ENCODE measurements around the gene GDAP2. TPM values are rescaled to one million over a fixed set of nuclear protein-coding genes. Genes with fewer than 3 reads are reported as not detected.

The GDAP2 gene
- total and polyA plus RNA-seq, 10 donors = 3.0 to 44.6 (median 33.3) TPM

- TF ChIP-seq, protein P1, sequence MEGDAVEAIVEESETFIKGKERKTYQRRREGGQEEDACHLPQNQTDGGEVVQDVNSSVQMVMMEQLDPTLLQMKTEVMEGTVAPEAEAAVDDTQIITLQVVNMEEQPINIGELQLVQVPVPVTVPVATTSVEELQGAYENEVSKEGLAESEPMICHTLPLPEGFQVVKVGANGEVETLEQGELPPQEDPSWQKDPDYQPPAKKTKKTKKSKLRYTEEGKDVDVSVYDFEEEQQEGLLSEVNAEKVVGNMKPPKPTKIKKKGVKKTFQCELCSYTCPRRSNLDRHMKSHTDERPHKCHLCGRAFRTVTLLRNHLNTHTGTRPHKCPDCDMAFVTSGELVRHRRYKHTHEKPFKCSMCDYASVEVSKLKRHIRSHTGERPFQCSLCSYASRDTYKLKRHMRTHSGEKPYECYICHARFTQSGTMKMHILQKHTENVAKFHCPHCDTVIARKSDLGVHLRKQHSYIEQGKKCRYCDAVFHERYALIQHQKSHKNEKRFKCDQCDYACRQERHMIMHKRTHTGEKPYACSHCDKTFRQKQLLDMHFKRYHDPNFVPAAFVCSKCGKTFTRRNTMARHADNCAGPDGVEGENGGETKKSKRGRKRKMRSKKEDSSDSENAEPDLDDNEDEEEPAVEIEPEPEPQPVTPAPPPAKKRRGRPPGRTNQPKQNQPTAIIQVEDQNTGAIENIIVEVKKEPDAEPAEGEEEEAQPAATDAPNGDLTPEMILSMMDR (IDR thresholded peaks at IDR 0.05 in 8 of 11, conservative IDR thresholded peaks at IDR 0.05 in 3 of 11) = no peak
- TF ChIP-seq POLR2AphosphoS5 (IDR thresholded peaks at IDR 0.05) (no peak), POLR2A (IDR thresholded peaks at IDR 0.05) (no peak)
- Histone ChIP-seq H3K4me1 (no peaks in the 10 kb centered on the region), H3K9me3 (peaks cover 0 to 27% (median 11%) of the 10 kb centered on the region in 8 donors), H3K27ac (no peak overlapping the region), H3K27me3 (replicated peaks in 1 of 7) (no peaks in the 10 kb centered on the region), H3K4me3 (no peak overlapping the region), H3K36me3 (no peaks in the 10 kb centered on the region)
- no peak for DNase-seq
- 19 to 71% (median 50%) methylated on average over 2 of the region's 2 CpGs for WGBS, 5 donors
- intact Hi-C loops (cut with DNase I; ENCODE audit: low total_unique reads) = no loop called here
These were observed 103.3 kb downstream of the GDAP2 start for GRCh38 chr1:117826119-117826518.

GRCh38 chr1:117825414-117825813 lies 104.0 kb downstream of the GDAP2 start:
- no peaks in the 10 kb centered on the region for H3K36me3 ChIP-seq
- WGBS, 5 donors = 60 to 78% (median 73%) methylated on average over 2 of the region's 2 CpGs
- no peaks in the 10 kb centered on the region for H3K4me1 ChIP-seq
- intact Hi-C loops (cut with DNase I; ENCODE audit: low total_unique reads) = no loop called here
- DNase-seq = no peak
- H3K4me3 ChIP-seq = no peak overlapping the region
- TF ChIP-seq POLR2A (IDR thresholded peaks at IDR 0.05) = no peak
- TF ChIP-seq, protein P1 (IDR thresholded peaks at IDR 0.05 in 8 of 11, conservative IDR thresholded peaks at IDR 0.05 in 3 of 11) = no peak
- no peak for TF ChIP-seq POLR2AphosphoS5 (IDR thresholded peaks at IDR 0.05)
- no peak overlapping the region for H3K27ac ChIP-seq
- no peaks in the 10 kb centered on the region for H3K27me3 ChIP-seq (replicated peaks in 1 of 7)
- H3K9me3 ChIP-seq = peaks cover 0 to 22% (median 10%) of the 10 kb centered on the region in 8 donors

- H3K27ac ChIP-seq = no peak overlapping the region
These were observed 104.8 kb downstream of the GDAP2 start for GRCh38 chr1:117824616-117825015.

GRCh38 chr1:117821774-117822482 lies 107.5 kb downstream of the GDAP2 start:
- Histone ChIP-seq H3K27me3 (replicated peaks in 1 of 7) (no peaks in the 10 kb centered on the region), H3K27ac (no peak overlapping the region), H3K4me3 (no peak overlapping the region), H3K36me3 (no peaks in the 10 kb centered on the region), H3K9me3 (peaks cover 0 to 16% (median 6%) of the 10 kb centered on the region in 8 donors), H3K4me1 (no peaks in the 10 kb centered on the region)
- TF ChIP-seq POLR2A (IDR thresholded peaks at IDR 0.05) (no peak), POLR2AphosphoS5 (IDR thresholded peaks at IDR 0.05) (no peak)
- TF ChIP-seq, protein P1 (IDR thresholded peaks at IDR 0.05 in 8 of 11, conservative IDR thresholded peaks at IDR 0.05 in 3 of 11) = no peak
- WGBS, 5 donors = 84 to 88% (median 86%) methylated on average over 3 of the region's 3 CpGs
- DNase-seq = no peak
- intact Hi-C loops (cut with DNase I; ENCODE audit: low total_unique reads) = no loop called here

More at GRCh38 chr1:117824616-117825015, 104.8 kb downstream of the GDAP2 start:
- 76 to 82% (median 79%) methylated on average over 1 of the region's 1 CpG for WGBS, 5 donors
- intact Hi-C loops (cut with DNase I; ENCODE audit: low total_unique reads) = no loop called here
- Histone ChIP-seq H3K27me3 (replicated peaks in 1 of 7) (no peaks in the 10 kb centered on the region), H3K4me3 (no peak overlapping the region), H3K4me1 (no peaks in the 10 kb centered on the region), H3K9me3 (peaks cover 0 to 16% (median 7%) of the 10 kb centered on the region in 8 donors), H3K36me3 (no peaks in the 10 kb centered on the region)
- TF ChIP-seq, protein P1 (IDR thresholded peaks at IDR 0.05 in 8 of 11, conservative IDR thresholded peaks at IDR 0.05 in 3 of 11) = no peak
- TF ChIP-seq POLR2AphosphoS5 (IDR thresholded peaks at IDR 0.05) (no peak), POLR2A (IDR thresholded peaks at IDR 0.05) (no peak)
- DNase-seq = no peak
